ENCODE results near the gene PPP6R2.

Gene PPP6R2

GRCh38 chr22:50435291-50436014 lies 92.3 kb downstream of the PPP6R2 start:
- no peak for DNase-seq

GRCh38 chr22:50436015-50436830 lies 93.1 kb downstream of the PPP6R2 start:
- no peak for DNase-seq

GRCh38 chr22:50436841-50437341 lies 93.8 kb downstream of the PPP6R2 start:
- DNase-seq: no peak

- DNase-seq: no peak
Measured at GRCh38 chr22:50437511-50438304, 94.6 kb downstream of the PPP6R2 start.

GRCh38 chr22:50438305-50439275 lies 95.5 kb downstream of the PPP6R2 start:
- no peak for DNase-seq

- no peak for DNase-seq
Measured at GRCh38 chr22:50439314-50439870, 96.3 kb downstream of the PPP6R2 start.

- DNase-seq: no peak
Measured at GRCh38 chr22:50439871-50440331, 96.8 kb downstream of the PPP6R2 start.

GRCh38 chr22:50440544-50441249 lies 97.6 kb downstream of the PPP6R2 start:
- DNase-seq: no peak

GRCh38 chr22:50441428-50441993 lies 98.4 kb downstream of the PPP6R2 start:
- DNase-seq: no peak

- no peak for DNase-seq
Measured at GRCh38 chr22:50443197-50443596, 100.1 kb downstream of the PPP6R2 start.

- no peak for DNase-seq
Measured at GRCh38 chr22:50443801-50444625, 100.9 kb downstream of the PPP6R2 start.

- DNase-seq: peak; percentile 56
Measured at GRCh38 chr22:50444663-50445062, 101.5 kb downstream of the PPP6R2 start.

GRCh38 chr22:50445071-50445879 lies 102.1 kb downstream of the PPP6R2 start:
- DNase-seq: no peak

- DNase-seq: no peak
Measured at GRCh38 chr22:50445880-50446707, 103.0 kb downstream of the PPP6R2 start.

- no peak for DNase-seq
Measured at GRCh38 chr22:50446708-50447575, 103.8 kb downstream of the PPP6R2 start.

All from fibroblast of upper back skin (primary cell).